AG09319 (cell line): ENCODE data around the gene KANK3.
"Not testable (repeated sequence)": the region's sequence is repeated elsewhere in the genome, so short reads cannot be mapped to it uniquely, and the experiment has no call there.

Experiments used
- DNase-seq: peaks from one replicate; pipeline ENCODE4 v3.0.0-alpha.2; 2010; ENCODE audit warnings: low read depth; ENCODE audit errors: extremely low read depth
- CTCF ChIP-seq: IDR thresholded peaks from 2 replicates; pipeline ENCODE4 v1.5.1; 2011; ENCODE audit warnings: low read depth, mild to moderate bottlenecking, inconsistent platforms, low read length, moderate library complexity

Gene KANK3

GRCh38 chr19:8321067-8321985 lies 21.7 kb downstream of the KANK3 start, which contains the start of the genes NDUFA7 and RPS28:
Gene NDUFA7, minus strand, starts transcription at chr19:8321375. Its CDS starts 17 bp downstream, at chr19:8321358.
Gene RPS28, plus strand, starts transcription at chr19:8321496. Its CDS starts 35 bp downstream, at chr19:8321531.
- peak; percentile 90 for DNase-seq
- peak; percentile 12 for TF ChIP-seq CTCF

- DNase-seq = no peak
- TF ChIP-seq CTCF = no peak
Observed at GRCh38 chr19:8320564-8321066, 22.4 kb downstream of the KANK3 start.

GRCh38 chr19:8319807-8320520 lies 23.1 kb downstream of the KANK3 start:
- DNase-seq = no peak
- TF ChIP-seq CTCF = no peak

GRCh38 chr19:8318835-8319234 lies 24.2 kb downstream of the KANK3 start:
- DNase-seq = not testable (repeated sequence)

GRCh38 chr19:8316351-8317125 lies 26.5 kb downstream of the KANK3 start:
- no peak for TF ChIP-seq CTCF
- DNase-seq = no peak

GRCh38 chr19:8314981-8315640 lies 28.0 kb downstream of the KANK3 start:
- not testable (repeated sequence) for DNase-seq

GRCh38 chr19:8311461-8312260 lies 31.4 kb downstream of the KANK3 start:
- DNase-seq = no peak

More at GRCh38 chr19:8311461-8312260, 31.4 kb downstream of the KANK3 start:
- no peak for TF ChIP-seq CTCF
